Fibroblast of upper back skin (primary cell): ENCODE measurements around the gene CEP135.
"Not testable (repeated sequence)": the region's sequence is repeated elsewhere in the genome, so short reads cannot be mapped to it uniquely, and the experiment has no call there.

Experiments
- DNase-seq: peaks from one replicate; pipeline ENCODE4 v3.0.0-alpha.2; 2013

CEP135 gene

GRCh38 chr4:55948726-55949481 lies at the start of gene CEP135:
TSS of gene CEP135 (plus strand) at chr4:55948945. CDS start at chr4:55952131, 3,186 bp downstream.
- peak; percentile 91 for DNase-seq

- no peak for DNase-seq
These were observed 46.1 kb upstream of the CEP135 start for GRCh38 chr4:55902677-55903076.

- DNase-seq = no peak
These were observed 45.2 kb upstream of the CEP135 start for GRCh38 chr4:55903577-55903976.

GRCh38 chr4:55904576-55904975 lies 44.2 kb upstream of the CEP135 start:
- no peak for DNase-seq

GRCh38 chr4:55906323-55906722 lies 42.4 kb upstream of the CEP135 start:
- no peak for DNase-seq

- peak; percentile 34 for DNase-seq
These were observed 41.8 kb upstream of the CEP135 start for GRCh38 chr4:55906989-55907388.

GRCh38 chr4:55907469-55907868 lies 41.3 kb upstream of the CEP135 start:
- no peak for DNase-seq

- DNase-seq = peak; percentile 62
These were observed 38.6 kb upstream of the CEP135 start for GRCh38 chr4:55910140-55910539.

- DNase-seq = no peak
These were observed 36.5 kb upstream of the CEP135 start for GRCh38 chr4:55912249-55912648.

GRCh38 chr4:55920571-55920970 lies 28.2 kb upstream of the CEP135 start:
- no peak for DNase-seq

- DNase-seq = peak; percentile 15
These were observed 27.7 kb upstream of the CEP135 start for GRCh38 chr4:55921093-55921492.

- peak; percentile 6 for DNase-seq
These were observed 23.5 kb upstream of the CEP135 start for GRCh38 chr4:55925241-55925640.

GRCh38 chr4:55926610-55927009 lies 22.1 kb upstream of the CEP135 start:
- no peak for DNase-seq

GRCh38 chr4:55927803-55928437 lies 20.8 kb upstream of the CEP135 start:
- peak; percentile 5 for DNase-seq

- DNase-seq = no peak
These were observed 19.9 kb upstream of the CEP135 start for GRCh38 chr4:55928846-55929245.

GRCh38 chr4:55931043-55931442 lies 17.7 kb upstream of the CEP135 start:
- DNase-seq = no peak

- peak; percentile 78 for DNase-seq
These were observed 16.9 kb upstream of the CEP135 start for GRCh38 chr4:55931833-55932232.

- DNase-seq = no peak
These were observed 16.2 kb upstream of the CEP135 start for GRCh38 chr4:55932511-55932910.

GRCh38 chr4:55933611-55934010 lies 15.1 kb upstream of the CEP135 start:
- DNase-seq = no peak

GRCh38 chr4:55935907-55936306 lies 12.8 kb upstream of the CEP135 start:
- not testable (repeated sequence) for DNase-seq

- no peak for DNase-seq
These were observed 10.3 kb upstream of the CEP135 start for GRCh38 chr4:55938481-55938880.

- DNase-seq = no peak
These were observed 9.3 kb upstream of the CEP135 start for GRCh38 chr4:55939421-55939820.

- no peak for DNase-seq
These were observed 6.8 kb upstream of the CEP135 start for GRCh38 chr4:55941881-55942396.

GRCh38 chr4:55947254-55947882 lies 1.4 kb upstream of the CEP135 start:
- peak; percentile 48 for DNase-seq
